ENCODE data around the gene TMEM229B. TPM values are rescaled to one million over a fixed set of nuclear protein-coding genes. Genes with fewer than 3 reads are reported as not detected.

Gene TMEM229B
- polyA plus RNA-seq, 3 donors, result 2.6 to 3.4 (median 3.0) TPM

DNA sequence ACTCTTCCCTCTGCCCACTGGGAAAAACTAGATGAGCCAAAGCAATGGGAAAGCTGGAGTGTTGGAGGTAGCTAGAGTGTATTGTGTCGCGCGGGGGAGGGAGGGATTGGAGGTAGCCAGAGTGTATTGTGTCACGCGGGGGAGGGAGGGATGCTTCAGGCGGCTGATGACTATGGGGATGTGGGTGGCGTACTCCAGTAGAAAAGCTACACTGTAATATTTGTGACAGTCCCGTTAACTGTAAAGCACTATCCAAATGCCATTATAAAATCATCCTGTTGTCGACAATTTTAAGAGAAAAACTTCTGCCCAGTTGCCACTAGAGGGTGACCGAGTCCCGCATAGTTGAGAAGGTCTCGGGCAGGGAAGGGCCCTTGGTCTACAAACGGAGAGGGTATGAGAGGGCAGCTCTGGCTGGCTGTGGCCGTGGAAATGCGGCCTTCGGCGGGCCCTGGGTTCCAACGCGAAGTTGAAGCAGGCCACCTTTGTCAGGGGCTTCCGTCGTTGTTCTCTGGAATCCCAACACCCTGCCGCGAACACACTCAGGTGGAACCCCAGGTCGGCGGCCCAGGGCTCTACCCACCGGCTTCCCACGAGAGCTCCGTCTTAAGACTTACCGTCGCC, 61.4 kb downstream of the TMEM229B start:
- DNase-seq (ENCODE audit: low read depth in 3 of 3, low spot score in 2 of 3), result peak; percentile 55 to 64 (median 61)

DNA sequence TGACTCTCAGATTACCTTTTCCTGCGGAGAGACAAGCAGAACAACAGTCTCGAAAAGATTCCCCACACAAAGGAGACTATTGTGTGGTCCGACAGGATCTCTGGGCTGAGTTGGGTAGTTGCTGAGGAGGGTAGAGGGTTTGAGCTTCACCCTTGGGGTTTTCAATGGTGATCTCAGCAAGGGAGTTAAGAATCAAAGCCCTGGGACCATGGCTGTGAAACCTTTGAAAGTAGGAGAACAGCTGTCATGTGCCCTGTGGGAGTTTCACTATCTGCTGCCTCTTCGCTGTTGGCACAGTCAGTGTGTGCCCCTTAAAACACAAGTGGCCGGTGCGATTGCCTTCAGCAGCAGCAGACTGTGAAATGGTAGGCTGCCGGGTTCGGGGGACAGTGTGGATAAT, 62.4 kb downstream of the TMEM229B start:
- DNase-seq (ENCODE audit: low read depth in 3 of 3, low spot score in 2 of 3), result no peak

GRCh38 chr14:67425608-67426007, 62.9 kb downstream of the TMEM229B start:
- DNase-seq (ENCODE audit: low read depth in 3 of 3, low spot score in 2 of 3), result no peak

DNA sequence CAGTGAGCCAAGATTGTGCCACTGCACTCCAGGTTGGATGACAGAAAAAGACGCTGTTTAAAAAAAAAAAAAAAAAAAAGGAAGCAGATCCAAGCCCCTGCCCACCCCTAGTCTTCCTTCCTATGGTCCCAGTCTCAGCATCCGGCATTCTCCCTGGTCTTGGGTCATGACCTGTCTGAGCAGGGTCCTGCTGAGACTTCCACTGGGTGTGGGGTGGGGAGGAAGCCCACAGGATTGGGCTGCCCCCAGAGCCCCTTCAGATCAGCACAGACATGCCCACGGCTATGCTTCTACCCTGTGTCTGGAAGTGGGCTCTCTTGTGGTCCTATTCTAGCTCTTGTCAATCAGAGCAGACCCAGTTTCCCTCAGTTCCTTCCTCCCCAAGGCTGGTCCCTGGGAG, 64.0 kb downstream of the TMEM229B start:
- no peak for DNase-seq (ENCODE audit: low read depth in 3 of 3, low spot score in 2 of 3)

GRCh38 chr14:67423424-67423823, 65.1 kb downstream of the TMEM229B start:
- no peak for DNase-seq (ENCODE audit: low read depth in 3 of 3, low spot score in 2 of 3)

DNA sequence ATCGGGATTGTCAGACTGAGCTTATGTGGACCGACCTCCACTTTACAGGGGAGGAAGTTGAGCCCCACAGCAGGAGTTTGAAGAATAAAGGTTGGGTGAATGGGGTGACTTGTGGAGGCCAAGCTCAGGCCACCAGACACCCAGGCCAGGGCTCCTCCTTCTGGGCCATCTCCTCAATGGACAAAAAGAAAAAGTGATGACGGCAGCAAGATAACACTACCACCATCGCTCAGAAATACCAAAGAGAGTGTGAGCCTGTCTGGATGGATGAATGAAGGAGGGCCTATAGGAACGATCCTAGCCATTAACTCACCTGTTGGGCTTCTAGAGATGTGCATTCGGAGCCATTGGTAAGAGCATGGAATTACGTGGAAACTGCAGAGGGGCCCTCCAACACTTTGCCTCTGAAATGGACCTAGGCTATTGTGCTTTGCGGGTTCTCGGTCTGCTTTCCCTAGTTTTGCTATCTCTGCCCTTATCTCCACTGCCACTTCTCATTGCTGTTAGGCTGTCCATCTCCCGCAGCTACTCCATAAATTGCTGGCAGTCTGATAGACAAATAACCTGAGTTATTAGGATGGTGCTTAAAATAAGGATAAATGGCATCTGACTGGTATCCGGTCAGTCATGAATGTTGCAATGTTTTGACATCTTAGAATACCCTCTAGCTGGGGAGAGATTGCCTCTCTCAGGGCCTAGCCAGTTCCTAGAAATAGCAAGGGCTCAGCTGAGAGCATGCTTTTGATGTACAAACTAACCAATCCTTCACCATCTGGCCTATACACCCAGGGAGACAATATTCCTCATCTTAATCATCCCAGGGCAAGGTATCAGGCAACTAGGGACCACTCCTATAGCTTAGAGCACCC, 66.9 kb downstream of the TMEM229B start:
- no peak for DNase-seq (ENCODE audit: low read depth in 3 of 3, low spot score in 2 of 3)

Other genes with a start within 250 kb of the TMEM229B start
- 100 to 1,000 TPM; 118 to 160 (median 143) TPM for gene PALS1, start 247.3 kb downstream of the TMEM229B start, polyA plus RNA-seq (ENCODE audit: insufficient read length in 3 of 3)
- gene ATP6V1D, start 128.9 kb downstream of the TMEM229B start, polyA plus RNA-seq (ENCODE audit: insufficient read length in 3 of 3), result 100 to 1,000 TPM; 178 to 187 (median 179) TPM
- gene EIF2S1, start 128.4 kb downstream of the TMEM229B start, polyA plus RNA-seq (ENCODE audit: insufficient read length in 3 of 3), result 100 to 1,000 TPM; 110 to 115 (median 113) TPM
- 1 to 10 TPM; 1.9 to 2.4 (median 2.0) TPM for gene PLEK2, start 76.6 kb downstream of the TMEM229B start, polyA plus RNA-seq (ENCODE audit: insufficient read length in 3 of 3)
- 10 to 100 TPM; 37.5 to 44.3 (median 40.1) TPM for gene PLEKHH1, start 44.6 kb upstream of the TMEM229B start, polyA plus RNA-seq (ENCODE audit: insufficient read length in 3 of 3)
- 10 to 100 TPM; 44.7 to 48.9 (median 44.9) TPM for gene PIGH, start 111.5 kb upstream of the TMEM229B start, polyA plus RNA-seq (ENCODE audit: insufficient read length in 3 of 3)
- 10 to 100 TPM in 2 of 3 donors, 1 to 10 TPM in 1; 9.5 to 13.8 (median 11.9) TPM for gene ARG2, start 131.2 kb upstream of the TMEM229B start, polyA plus RNA-seq (ENCODE audit: insufficient read length in 3 of 3)
- gene VTI1B, start 185.9 kb upstream of the TMEM229B start, polyA plus RNA-seq (ENCODE audit: insufficient read length in 3 of 3), result 100 to 1,000 TPM; 126 to 131 (median 128) TPM
- gene RDH11, start 207.0 kb upstream of the TMEM229B start, polyA plus RNA-seq (ENCODE audit: insufficient read length in 3 of 3), result 100 to 1,000 TPM; 123 to 131 (median 125) TPM
- gene RDH12, start 213.2 kb upstream of the TMEM229B start, polyA plus RNA-seq (ENCODE audit: insufficient read length in 3 of 3), result under 1 TPM; 0.26 to 0.38 (median 0.31) TPM